AG04449 (cell line): Measurements from ENCODE around the gene RAB25.
"Not testable (repeated sequence)": the region's sequence is repeated elsewhere in the genome, so short reads cannot be mapped to it uniquely, and the experiment has no call there.

Source experiments
- CTCF ChIA-PET: fragments of 350-600 bp; formaldehyde crosslinking; extraction: SDS; loops from one replicate; lab custom pipeline; 2021; ENCODE audit warnings: antibody characterized with exemption; lab: Yijun Ruan, JAX
- POLR2A ChIA-PET: fragments of 400-600, 350-600 bp; formaldehyde crosslinking; extraction: SDS; loops from one replicate; lab custom pipeline; 2020; ENCODE audit warnings: antibody characterized with exemption, inconsistent platforms; lab: Yijun Ruan, JAX
- DNase-seq: peaks from one replicate; pipeline ENCODE4 v3.0.0-alpha.2; 2010; ENCODE audit warnings: low read depth, low spot score
- H3K4me3 ChIP-seq: 2 replicates; pipeline ENCODE4 v1.5.1; 2011; ENCODE audit warnings: low read depth, mild to moderate bottlenecking, control low read depth, low read length
- TF ChIP-seq, protein P1 (sequence below): IDR thresholded peaks from one replicate; pipeline ENCODE4 v1.5.1; 2011; ENCODE audit warnings: mild to moderate bottlenecking, moderate library complexity, low read length, control low read depth, inconsistent platforms; ENCODE audit not compliant: insufficient read depth; ENCODE audit errors: missing control alignments

Gene RAB25

GRCh38 chr1:156021093-156021428 lies 39.9 kb upstream of the RAB25 start:
- ChIA-PET POLR2A (no interaction called here), CTCF (interaction anchor here (0.8 to 1.7 kb wide), 5 partner anchors 28 to 117 kb away, joined by 3 to 5 read pairs (median 3); no protein-coding TSS in a partner anchor)
- no peak for DNase-seq
- TF ChIP-seq, protein P1, sequence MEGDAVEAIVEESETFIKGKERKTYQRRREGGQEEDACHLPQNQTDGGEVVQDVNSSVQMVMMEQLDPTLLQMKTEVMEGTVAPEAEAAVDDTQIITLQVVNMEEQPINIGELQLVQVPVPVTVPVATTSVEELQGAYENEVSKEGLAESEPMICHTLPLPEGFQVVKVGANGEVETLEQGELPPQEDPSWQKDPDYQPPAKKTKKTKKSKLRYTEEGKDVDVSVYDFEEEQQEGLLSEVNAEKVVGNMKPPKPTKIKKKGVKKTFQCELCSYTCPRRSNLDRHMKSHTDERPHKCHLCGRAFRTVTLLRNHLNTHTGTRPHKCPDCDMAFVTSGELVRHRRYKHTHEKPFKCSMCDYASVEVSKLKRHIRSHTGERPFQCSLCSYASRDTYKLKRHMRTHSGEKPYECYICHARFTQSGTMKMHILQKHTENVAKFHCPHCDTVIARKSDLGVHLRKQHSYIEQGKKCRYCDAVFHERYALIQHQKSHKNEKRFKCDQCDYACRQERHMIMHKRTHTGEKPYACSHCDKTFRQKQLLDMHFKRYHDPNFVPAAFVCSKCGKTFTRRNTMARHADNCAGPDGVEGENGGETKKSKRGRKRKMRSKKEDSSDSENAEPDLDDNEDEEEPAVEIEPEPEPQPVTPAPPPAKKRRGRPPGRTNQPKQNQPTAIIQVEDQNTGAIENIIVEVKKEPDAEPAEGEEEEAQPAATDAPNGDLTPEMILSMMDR, result no peak
- H3K4me3 ChIP-seq, result peak overlapping the region; percentile 92

- CTCF ChIA-PET, result interaction anchor here (0.7 kb wide), 1 partner anchor 32 kb away, joined by 3 read pairs; no protein-coding TSS in a partner anchor
- no peak for DNase-seq
- H3K4me3 ChIP-seq, result no peak overlapping the region
- POLR2A ChIA-PET, result no interaction called here
- TF ChIP-seq, protein P1, result no peak
These were observed 39.0 kb upstream of the RAB25 start for GRCh38 chr1:156021954-156022353.

GRCh38 chr1:156024801-156025200 lies 36.2 kb upstream of the RAB25 start:
- DNase-seq, result no peak
- ChIA-PET CTCF (interaction anchor here (1.1 to 3.0 kb wide), 2 partner anchors 41 to 44 kb away, joined by 3 to 17 read pairs; no protein-coding TSS in a partner anchor), POLR2A (no interaction called here)
- TF ChIP-seq, protein P1, result no peak
- no peak overlapping the region for H3K4me3 ChIP-seq

DNA sequence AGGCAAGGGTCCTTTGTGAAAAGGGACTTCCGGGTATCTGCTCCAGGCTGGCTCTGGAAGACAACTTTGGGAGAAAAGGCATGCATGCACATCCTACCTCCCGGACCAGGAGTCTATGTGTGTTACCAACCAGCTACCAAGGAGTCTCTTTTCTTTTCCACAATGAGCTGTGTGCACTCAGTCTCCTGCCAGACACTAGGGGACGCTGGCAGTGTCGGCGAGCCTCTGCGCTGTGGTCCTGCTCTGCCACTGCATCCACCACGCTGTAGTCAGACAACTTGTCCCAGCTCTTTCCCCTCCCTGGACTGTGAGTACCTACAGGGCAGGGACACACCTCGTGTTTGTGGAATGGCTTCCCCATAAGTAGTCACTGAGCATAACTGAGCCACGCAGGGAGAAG lies 35.1 kb upstream of the RAB25 start:
- no peak for DNase-seq
- TF ChIP-seq, protein P1, result peak; percentile 76
- ChIA-PET POLR2A (no interaction called here), CTCF (interaction anchor here (0.7 to 3.0 kb wide), 6 partner anchors 11 to 40 kb away, joined by 3 to 17 read pairs (median 3); partner anchors contain the start of gene LAMTOR2)
- H3K4me3 ChIP-seq, result no peak overlapping the region

GRCh38 chr1:156026588-156026987 lies 34.4 kb upstream of the RAB25 start:
- H3K4me3 ChIP-seq, result no peak overlapping the region
- CTCF ChIA-PET, result interaction anchor here (1.0 to 3.0 kb wide), 4 partner anchors 10 to 39 kb away, joined by 3 to 17 read pairs (median 4); no protein-coding TSS in a partner anchor
- TF ChIP-seq, protein P1, result no peak
- POLR2A ChIA-PET, result no interaction called here
- DNase-seq, result no peak

GRCh38 chr1:156033011-156033410 lies 27.9 kb upstream of the RAB25 start:
- H3K4me3 ChIP-seq, result no peak overlapping the region
- TF ChIP-seq, protein P1, result no peak
- CTCF ChIA-PET, result interaction anchor here (1.2 kb wide), 1 partner anchor 64 kb away, joined by 3 read pairs; no protein-coding TSS in a partner anchor
- DNase-seq, result no peak
- POLR2A ChIA-PET, result interaction anchor here (0.9 to 1.0 kb wide), 2 partner anchors 17 to 26 kb away, joined by 3 read pairs; no protein-coding TSS in a partner anchor

GRCh38 chr1:156034991-156035390 lies 26.0 kb upstream of the RAB25 start:
- CTCF ChIA-PET, result interaction anchor here (1.1 kb wide), 1 partner anchor 10 kb away, joined by 3 read pairs; no protein-coding TSS in a partner anchor
- H3K4me3 ChIP-seq, DNase-seq, POLR2A ChIA-PET: not testable (repeated sequence)
